Measurements from ENCODE around the gene DMBX1.

DMBX1 gene

GRCh38 chr1:46526013-46526690 is 36.5 kb downstream of the DMBX1 start:
- no peak for DNase-seq (ENCODE audit: low spot score)

GRCh38 chr1:46526691-46527291 is 37.2 kb downstream of the DMBX1 start:
- no peak for DNase-seq (ENCODE audit: low spot score)

GRCh38 chr1:46527474-46528296 is 38.0 kb downstream of the DMBX1 start:
- DNase-seq (ENCODE audit: low spot score) = peak; percentile 73

DNA sequence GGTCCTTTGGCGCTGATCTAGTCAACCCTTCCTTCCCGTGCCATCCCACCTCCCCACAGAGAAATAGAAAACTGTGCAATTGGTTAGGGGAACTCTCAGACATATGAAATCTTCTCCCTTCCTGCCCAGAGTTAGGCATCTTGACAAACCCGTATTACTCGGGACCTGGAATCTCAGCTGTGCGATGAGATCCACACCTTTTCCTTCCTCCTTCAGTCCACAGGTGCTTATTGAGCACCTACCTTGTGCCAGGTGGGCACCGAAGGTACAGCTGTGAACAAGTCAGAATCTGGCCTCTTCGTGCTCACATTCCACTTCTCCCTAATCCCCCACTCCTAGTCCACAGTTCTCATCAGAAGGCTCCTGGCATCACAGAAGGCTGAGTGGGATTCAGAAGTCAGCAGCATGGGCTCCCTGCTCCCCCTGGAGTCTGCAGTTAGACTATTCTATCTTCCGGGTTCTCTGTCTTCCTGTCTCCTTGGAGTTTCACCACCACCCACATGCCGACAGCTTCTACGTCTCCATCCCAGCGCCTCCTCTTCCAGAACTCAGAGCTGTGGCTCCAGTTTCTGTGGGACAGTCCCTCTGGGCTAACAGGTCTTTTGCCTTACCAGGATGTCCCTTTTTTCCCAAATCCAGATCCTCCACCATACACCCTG is 38.8 kb downstream of the DMBX1 start:
- no peak for DNase-seq (ENCODE audit: low spot score)

DNA sequence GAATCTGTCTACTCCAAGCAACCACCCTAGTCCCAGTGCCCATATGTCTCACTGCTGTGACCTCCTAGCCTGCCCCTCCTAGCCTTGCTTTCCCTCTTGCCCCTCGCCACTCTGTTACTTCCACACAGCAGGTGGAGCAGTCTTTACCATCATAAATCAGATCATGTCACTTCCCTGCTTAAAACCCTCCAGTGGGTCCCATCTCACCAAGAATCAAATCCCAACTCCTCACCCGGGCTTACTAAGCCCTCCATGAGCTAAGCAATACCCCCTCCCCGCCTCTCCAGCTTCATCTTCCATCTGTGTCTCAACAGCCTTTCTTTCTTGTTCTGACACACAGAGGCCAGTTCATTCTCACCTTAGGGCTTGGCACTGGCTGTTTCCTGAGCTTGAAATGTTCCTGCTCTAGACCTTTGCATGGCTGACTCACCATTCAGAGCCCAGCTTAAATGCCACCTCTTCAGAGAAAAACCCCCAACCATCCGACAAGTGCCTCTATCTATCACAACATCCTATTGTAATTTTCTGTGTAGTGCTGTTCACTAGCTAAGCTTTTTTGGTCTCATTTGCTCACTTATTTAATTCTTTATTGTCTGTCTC is 39.5 kb downstream of the DMBX1 start:
- no peak for DNase-seq (ENCODE audit: low spot score)

GRCh38 chr1:46530311-46530710 is 40.7 kb downstream of the DMBX1 start:
- DNase-seq (ENCODE audit: low spot score) = no peak

GRCh38 chr1:46530791-46531409 is 41.3 kb downstream of the DMBX1 start:
- no peak for DNase-seq (ENCODE audit: low spot score)

DNA sequence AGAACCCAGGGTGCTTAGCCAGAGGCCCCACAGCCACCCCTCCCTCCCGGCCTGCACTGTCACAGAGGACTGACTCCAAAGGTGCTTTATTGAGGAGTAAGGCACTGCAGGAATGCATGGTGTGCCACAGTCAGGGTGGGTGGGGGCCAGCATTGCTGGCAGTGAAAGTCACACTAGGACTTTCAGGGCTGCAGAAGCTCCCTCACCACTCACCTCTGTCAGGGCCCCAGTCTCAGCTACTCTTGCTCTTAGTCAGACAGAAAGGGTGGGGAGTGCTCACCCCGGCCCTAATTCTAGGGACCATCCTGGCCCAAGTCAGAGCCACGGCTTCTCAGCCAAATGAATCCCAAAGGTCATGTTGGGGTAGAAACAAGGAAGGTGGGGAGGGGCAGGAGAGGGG is 42.5 kb downstream of the DMBX1 start:
- no peak for DNase-seq (ENCODE audit: low spot score)

DNA sequence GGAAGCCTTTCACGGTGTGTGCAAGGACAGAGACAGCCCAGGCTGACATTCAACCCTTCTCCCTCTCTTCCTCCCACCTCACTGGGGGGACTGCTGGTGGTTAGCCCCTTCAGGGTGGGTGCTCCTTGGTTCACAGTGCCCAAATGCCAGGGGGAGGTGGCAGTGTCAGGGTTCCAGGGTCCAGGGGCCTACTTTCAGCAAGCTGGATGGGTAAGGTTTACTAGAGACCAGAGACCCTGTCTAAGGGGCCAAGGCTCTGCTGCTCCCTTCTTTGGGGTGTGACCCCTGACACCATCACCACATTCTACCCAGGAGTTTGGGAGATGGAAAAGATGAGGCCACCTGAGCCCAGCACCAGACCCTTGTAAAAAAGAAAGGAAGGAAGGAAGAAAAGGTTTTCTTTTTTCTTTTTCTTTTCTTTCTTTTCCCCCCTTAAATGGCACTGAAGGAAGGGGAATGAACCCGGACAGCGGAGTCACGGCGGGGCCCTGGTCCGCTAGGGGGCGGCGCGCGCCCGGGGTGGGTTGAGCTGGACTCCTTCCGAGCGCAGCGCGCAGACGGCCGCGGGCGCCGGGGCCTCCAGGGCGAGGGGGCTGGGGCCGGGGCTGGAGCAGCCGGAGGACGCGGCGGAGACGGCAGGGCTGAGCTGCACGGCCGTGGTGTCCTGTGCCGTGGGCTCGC is 43.0 kb downstream of the DMBX1 start:
- peak; percentile 48 for DNase-seq (ENCODE audit: low spot score)

DNA sequence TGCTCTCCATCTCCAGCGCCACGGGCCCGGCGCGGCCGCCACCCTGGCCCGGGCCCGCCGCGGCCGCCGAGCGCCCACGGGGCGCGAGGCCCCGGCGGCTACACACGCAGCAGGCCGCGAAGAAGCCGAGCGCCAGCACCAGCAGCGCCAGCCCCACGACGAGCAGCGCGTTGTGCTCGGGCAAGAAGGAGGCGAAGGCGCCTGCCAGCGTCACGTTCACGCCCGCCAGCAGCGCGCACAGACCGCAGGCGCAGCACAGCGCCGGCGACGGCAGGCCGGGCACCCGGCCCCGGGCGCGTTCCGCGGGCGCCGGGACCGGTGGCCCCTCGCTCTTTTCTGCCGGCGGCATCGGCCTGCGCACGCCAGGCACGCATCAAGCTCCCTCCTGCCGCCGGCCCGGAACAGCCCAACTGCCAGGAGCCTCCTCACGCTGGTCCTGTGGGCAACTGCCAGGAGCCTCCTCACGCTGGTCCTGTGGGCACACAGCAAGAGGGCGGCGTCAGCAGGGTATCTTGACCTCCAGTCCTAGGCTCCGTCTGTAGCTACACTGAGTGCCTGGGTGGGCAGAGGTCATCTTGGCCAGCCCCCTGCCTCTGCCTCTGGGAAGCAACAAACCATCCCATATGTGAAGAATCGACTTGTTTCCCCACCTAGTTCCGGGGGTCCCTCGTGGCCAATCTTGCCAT is 43.7 kb downstream of the DMBX1 start:
- DNase-seq (ENCODE audit: low spot score) = no peak

DNA sequence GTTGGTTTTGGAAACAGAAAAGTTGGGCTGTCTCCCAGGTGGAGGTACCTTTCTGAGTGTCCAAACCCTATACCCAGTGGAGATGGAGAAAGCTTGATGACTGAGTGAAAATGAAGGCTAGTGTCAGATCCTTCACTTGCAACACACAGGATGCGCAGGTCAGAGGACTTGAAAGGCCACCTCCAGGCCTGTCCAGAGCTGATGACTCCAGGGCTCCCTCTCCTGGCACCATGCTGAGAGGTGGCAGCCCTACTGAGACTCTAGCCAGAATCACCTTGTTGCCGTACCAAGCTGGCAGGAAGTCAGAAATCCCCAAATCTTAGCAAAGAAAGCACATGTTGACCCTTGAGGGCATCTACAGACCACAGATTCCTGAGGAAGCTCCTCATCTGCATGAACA is 45.4 kb downstream of the DMBX1 start:
- no peak for DNase-seq (ENCODE audit: low spot score)

DNA sequence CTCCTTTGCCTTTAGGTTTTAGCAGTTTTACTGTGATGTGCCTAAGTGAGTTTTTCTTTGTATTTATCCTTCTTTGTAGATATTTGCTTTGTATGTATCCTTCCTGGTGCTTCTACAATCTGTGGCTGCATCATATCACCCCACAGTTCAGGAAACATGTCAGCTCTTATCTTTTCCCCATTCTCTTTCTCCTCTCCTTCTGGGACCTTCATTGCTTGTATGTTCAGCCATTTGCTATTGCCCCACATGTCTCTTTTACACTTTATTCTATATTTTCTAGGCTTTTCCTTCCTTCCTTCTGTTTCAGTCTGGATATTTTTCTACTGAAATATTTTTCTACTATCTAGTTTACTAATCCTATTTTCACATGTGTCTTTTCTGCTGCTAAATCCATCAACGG is 46.9 kb downstream of the DMBX1 start:
- no peak for DNase-seq (ENCODE audit: low spot score)

GRCh38 chr1:46537651-46538050 is 48.0 kb downstream of the DMBX1 start:
- no peak for DNase-seq (ENCODE audit: low spot score)

GRCh38 chr1:46538147-46538546 is 48.5 kb downstream of the DMBX1 start:
- no peak for DNase-seq (ENCODE audit: low spot score)
